Tibial nerve (tissue), 3 donors: ENCODE measurements around the gene IP6K3.

Source experiments
- CTCF ChIP-seq, 5 experiments: fragments of 200-600 bp in 3 of 5; fragments of 450-650 bp in 2 of 5; sonication (generic) in 3 of 5; IDR thresholded peaks; one replicate each; pipeline ENCODE4 v1.5.1; 2016 to 2019; ENCODE audit warnings: antibody characterized with exemption in 5 of 5, mild to moderate bottlenecking in 3 of 5, moderate library complexity in 2 of 5
- POLR2A ChIP-seq, 2 donors: fragments of 450-650 bp; IDR thresholded peaks; one replicate each; pipeline ENCODE4 v1.6.1; 2017; ENCODE audit warnings: antibody characterized with exemption in 2 of 2, mild to moderate bottlenecking in 2 of 2, moderate library complexity in 2 of 2

DNA sequence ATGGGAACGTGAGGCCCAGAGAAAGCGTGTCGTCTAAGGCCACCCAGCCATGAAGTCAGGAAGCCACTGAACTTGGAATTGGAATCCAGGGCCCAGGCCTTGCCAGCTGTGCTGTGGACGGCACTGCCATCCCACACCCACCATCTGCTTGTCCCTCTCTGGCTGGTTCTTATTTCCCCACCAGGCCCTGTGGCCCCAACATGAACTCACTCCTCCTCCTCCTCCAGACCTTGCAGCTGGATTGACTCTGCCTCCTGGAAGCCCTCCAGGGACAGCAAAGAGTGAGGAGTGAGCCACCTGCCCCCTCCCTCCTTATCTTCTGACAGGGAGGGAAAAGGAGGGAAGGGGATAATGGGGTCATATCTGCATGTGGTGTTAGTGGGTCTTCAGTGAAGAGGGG is 16.0 kb upstream of the IP6K3 start:
- TF ChIP-seq CTCF (IDR thresholded peaks at IDR 0.05): no peak
- no peak for TF ChIP-seq POLR2A (IDR thresholded peaks at IDR 0.05)
